Uterus (tissue), 2 donors: ENCODE results near the gene MYO1D.

Experiments used
- CTCF ChIP-seq, 4 experiments: fragments of 200-600 bp in 2 of 4; fragments of 450-650 bp in 2 of 4; sonication (generic) in 2 of 4; IDR thresholded peaks; one replicate each; pipeline ENCODE4 v1.5.1; 2016 to 2019; ENCODE audit warnings: antibody characterized with exemption in 4 of 4, mild to moderate bottlenecking in 2 of 4, moderate library complexity in 1 of 4
- POLR2A ChIP-seq, 2 donors: fragments of 450-650 bp; IDR thresholded peaks; one replicate each; pipeline ENCODE4 v1.6.1; 2016; ENCODE audit warnings: antibody characterized with exemption in 2 of 2, mild to moderate bottlenecking in 1 of 2, moderate library complexity in 1 of 2

- TF ChIP-seq CTCF (IDR thresholded peaks at IDR 0.05) (no peak), POLR2A (IDR thresholded peaks at IDR 0.05) (no peak)
Measured at GRCh38 chr17:32529604-32530003, 347.3 kb downstream of the MYO1D start.
